HG03159 (cell line): ENCODE measurements around the gene AMOTL1.
"Not testable (repeated sequence)": the region's sequence is repeated elsewhere in the genome, so short reads cannot be mapped to it uniquely, and the experiment has no call there.

Experiments
- ATAC-seq: cut with Tn5 transposase; IDR thresholded peaks from one replicate; pipeline ENCODE4 v1.9.1; 2021; ENCODE audit warnings: mild to moderate bottlenecking, moderate library complexity; ENCODE audit not compliant: unreplicated experiment

The AMOTL1 gene

GRCh38 chr11:94913718-94914394 is 145.7 kb downstream of the AMOTL1 start:
- ATAC-seq, result not testable (repeated sequence)

DNA sequence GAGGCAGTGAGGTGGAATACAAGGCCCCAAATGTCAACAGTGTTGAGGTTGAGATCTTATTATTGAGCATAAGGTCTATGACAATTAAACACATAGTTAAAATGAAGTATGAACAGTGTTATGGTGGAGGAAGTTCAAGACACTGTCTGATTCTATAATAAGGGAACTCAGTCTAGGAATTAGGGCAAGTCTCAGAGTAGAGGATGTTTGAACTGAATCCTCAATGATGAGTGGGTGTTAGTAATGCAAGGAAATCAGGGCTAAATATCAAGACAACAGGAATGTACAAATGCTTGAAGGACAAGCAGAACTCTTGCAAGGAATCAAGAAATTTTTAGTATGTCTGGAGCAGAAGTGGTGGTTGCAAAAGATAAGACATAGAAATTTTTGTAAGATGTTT is 152.2 kb downstream of the AMOTL1 start:
- ATAC-seq, result no peak

- no peak for ATAC-seq
Measured at GRCh38 chr11:94922321-94923003, 154.3 kb downstream of the AMOTL1 start.

GRCh38 chr11:94923004-94923334 is 154.8 kb downstream of the AMOTL1 start:
- ATAC-seq, result no peak

DNA sequence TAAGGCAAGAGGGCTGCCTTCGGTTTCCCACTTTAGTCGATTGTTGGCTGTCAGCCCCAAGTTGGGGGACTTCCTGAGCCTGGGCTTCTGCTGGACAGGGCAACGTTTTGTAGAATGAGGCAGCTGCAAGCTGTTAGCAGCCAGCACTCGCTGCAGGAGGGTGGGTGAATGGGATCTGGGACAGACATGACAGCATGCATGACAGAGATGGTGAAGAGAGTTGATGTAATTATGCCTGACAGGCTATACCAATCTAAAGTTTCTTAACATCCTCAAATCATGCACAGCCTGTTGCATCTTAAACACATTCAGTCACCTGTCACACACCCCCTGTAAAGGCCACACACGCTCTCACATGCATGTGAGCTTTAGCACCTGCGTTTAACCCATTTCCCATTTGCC is 156.0 kb downstream of the AMOTL1 start:
- ATAC-seq, result no peak

DNA sequence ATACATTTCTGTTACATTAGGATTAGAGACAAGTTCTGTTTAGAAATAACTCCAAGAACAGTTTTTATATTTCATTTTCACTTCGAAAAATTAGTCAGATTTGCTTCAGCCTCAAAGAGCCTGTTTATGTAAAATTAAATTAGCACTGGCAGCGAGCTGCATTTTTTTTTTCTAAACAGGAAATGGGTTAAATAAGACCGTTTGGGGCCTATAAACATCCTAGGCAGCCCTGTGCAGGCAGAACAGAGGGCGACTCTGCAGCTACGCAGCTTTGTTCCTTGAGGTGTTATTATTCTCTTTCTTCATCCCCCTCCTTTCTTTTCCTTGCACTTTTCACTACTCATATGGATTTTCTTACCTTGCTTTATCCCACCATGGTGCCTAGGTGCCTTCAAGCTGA is 156.5 kb downstream of the AMOTL1 start:
- ATAC-seq, result no peak

GRCh38 chr11:94925422-94926270 is 157.5 kb downstream of the AMOTL1 start:
- peak; percentile 76 for ATAC-seq

DNA sequence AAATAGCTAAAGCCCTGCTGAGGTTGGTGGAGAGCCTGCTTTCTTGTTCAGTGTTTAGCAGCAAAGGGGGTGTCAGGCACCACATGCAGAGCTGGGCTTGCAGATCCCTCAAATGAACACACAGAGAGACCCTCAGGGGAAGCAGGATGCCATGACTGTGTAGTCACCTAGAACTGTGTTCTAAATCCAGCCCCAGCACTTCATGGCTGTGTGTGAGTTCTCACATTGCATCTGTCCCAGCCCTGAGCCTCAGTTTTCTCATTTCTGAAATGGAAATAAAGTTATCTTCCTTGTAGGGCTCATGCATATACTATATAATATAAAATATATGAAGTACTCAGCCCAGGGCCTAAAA is 158.1 kb downstream of the AMOTL1 start:
- ATAC-seq, result no peak
